PC-9 (cell line): ENCODE data around the gene MEAK7. TPM values are rescaled to one million over a fixed set of nuclear protein-coding genes. Genes with fewer than 3 reads are reported as not detected.

Experiments used
- BruUV-seq: library from RNA; stranded (reverse); fragments of 400-500 nt; replicated peaks from 2 replicates; lab custom pipeline; 2021; lab: Mats Ljungman, UMichigan
- CTCF ChIA-PET: fragments of 300-600 bp; sonication (Branson Sonifier 250); formaldehyde crosslinking; loops from one replicate; lab custom pipeline; 2022; ENCODE audit warnings: antibody characterized with exemption; lab: Charles Lee
- POLR2A ChIA-PET: fragments of 300-600 bp; sonication (Branson Sonifier 250); formaldehyde crosslinking; loops from one replicate; lab custom pipeline; 2022; ENCODE audit warnings: antibody characterized with exemption; ENCODE audit not compliant: unreplicated experiment; lab: Charles Lee
- DNase-seq, 2 experiments: peaks; one replicate each; pipeline versions ENCODE4 v3.0.0 to v3.0.0-alpha.2; 2015 to 2022; ENCODE audit warnings: mixed read lengths in 1 of 2
- H2AFZ ChIP-seq: fragments of 200-600 bp; sonication (generic); 2 replicates; pipeline ENCODE4 v1.8.1; 2017; ENCODE audit warnings: antibody characterized with exemption
- H3F3A ChIP-seq: fragments of 200-600 bp; sonication (generic); 2 replicates; pipeline ENCODE4 v1.8.1; 2017; ENCODE audit warnings: antibody characterized with exemption, mild to moderate bottlenecking, low read depth; ENCODE audit not compliant: insufficient read depth
- H3K27ac ChIP-seq: fragments of 200-600 bp; sonication (generic); 2 replicates; pipeline ENCODE4 v1.6.1; 2016; ENCODE audit warnings: mixed run types
- H3K27me3 ChIP-seq: fragments of 200-600 bp; sonication (generic); 2 replicates; pipeline ENCODE4 v1.6.1; 2016; ENCODE audit warnings: low read depth, mixed run types; ENCODE audit not compliant: insufficient read depth
- H3K36me3 ChIP-seq: fragments of 200-600 bp; sonication (generic); 2 replicates; pipeline ENCODE4 v1.6.1; 2016; ENCODE audit warnings: low read depth, mixed run types
- H3K4me1 ChIP-seq: fragments of 200-600 bp; sonication (generic); replicated peaks from 2 replicates; pipeline ENCODE4 v1.6.1; 2016; ENCODE audit warnings: mixed run types; ENCODE audit not compliant: insufficient read depth
- H3K4me2 ChIP-seq: fragments of 200-600 bp; sonication (generic); 2 replicates; pipeline ENCODE4 v1.6.1; 2017; ENCODE audit warnings: mixed run types
- H3K4me3 ChIP-seq: fragments of 200-600 bp; sonication (generic); 2 replicates; pipeline ENCODE4 v1.6.1; 2016; ENCODE audit warnings: mixed run types
- H3K79me2 ChIP-seq: fragments of 200-600 bp; sonication (generic); 2 replicates; pipeline ENCODE4 v1.6.1; 2017; ENCODE audit warnings: low read depth, mixed run types
- H3K9me2 ChIP-seq: fragments of 200-600 bp; sonication (generic); 2 replicates; pipeline ENCODE4 v1.8.1; 2017; ENCODE audit warnings: mild to moderate bottlenecking; ENCODE audit not compliant: insufficient read depth
- H3K9me3 ChIP-seq: fragments of 200-600 bp; sonication (generic); 2 replicates; pipeline ENCODE4 v1.8.1; 2016; ENCODE audit warnings: low read depth; ENCODE audit not compliant: insufficient read depth
- H4K20me1 ChIP-seq: fragments of 200-600 bp; sonication (generic); 2 replicates; pipeline ENCODE4 v1.8.1; 2017; ENCODE audit not compliant: insufficient read depth
- EZH2 ChIP-seq: fragments of 200-600 bp; sonication (generic); IDR thresholded peaks from 2 replicates; pipeline ENCODE4 v1.8.0; 2017; ENCODE audit warnings: antibody characterized with exemption, low read depth
- intact Hi-C: fragments of 100-400 bp; cut with micrococcal nuclease; formaldehyde crosslinking; loops from one replicate; pipeline ENCODE4 v1.10.0; 2022; ENCODE audit not compliant: unreplicated experiment
- total RNA-seq: library from RNA; stranded (reverse); gene quantifications from 2 replicates; pipeline ENCODE4 v1.2.3, GENCODE V29; 2021
- TF ChIP-seq, protein P1 (sequence below): fragments of 200-600 bp; sonication (generic); conservative IDR thresholded peaks from 2 replicates; pipeline ENCODE4 v1.6.1; 2017; ENCODE audit warnings: mixed run types, antibody characterized with exemption, mild to moderate bottlenecking, moderate library complexity

The MEAK7 gene
- total RNA-seq, 1 experiment from 2014 or later, result 73.4 TPM

GRCh38 chr16:84548508-84548907, 44.0 kb upstream of the MEAK7 start:
- POLR2A ChIA-PET, result no interaction called here
- no peak for DNase-seq
- H3K4me3 ChIP-seq, result no peak overlapping the region
- TF ChIP-seq, protein P1, sequence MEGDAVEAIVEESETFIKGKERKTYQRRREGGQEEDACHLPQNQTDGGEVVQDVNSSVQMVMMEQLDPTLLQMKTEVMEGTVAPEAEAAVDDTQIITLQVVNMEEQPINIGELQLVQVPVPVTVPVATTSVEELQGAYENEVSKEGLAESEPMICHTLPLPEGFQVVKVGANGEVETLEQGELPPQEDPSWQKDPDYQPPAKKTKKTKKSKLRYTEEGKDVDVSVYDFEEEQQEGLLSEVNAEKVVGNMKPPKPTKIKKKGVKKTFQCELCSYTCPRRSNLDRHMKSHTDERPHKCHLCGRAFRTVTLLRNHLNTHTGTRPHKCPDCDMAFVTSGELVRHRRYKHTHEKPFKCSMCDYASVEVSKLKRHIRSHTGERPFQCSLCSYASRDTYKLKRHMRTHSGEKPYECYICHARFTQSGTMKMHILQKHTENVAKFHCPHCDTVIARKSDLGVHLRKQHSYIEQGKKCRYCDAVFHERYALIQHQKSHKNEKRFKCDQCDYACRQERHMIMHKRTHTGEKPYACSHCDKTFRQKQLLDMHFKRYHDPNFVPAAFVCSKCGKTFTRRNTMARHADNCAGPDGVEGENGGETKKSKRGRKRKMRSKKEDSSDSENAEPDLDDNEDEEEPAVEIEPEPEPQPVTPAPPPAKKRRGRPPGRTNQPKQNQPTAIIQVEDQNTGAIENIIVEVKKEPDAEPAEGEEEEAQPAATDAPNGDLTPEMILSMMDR, result no peak
- no peak for TF ChIP-seq EZH2
- H3K4me1 ChIP-seq, result no peaks in the 10 kb centered on the region
- H3K27me3 ChIP-seq, result no peaks in the 10 kb centered on the region
- no peak overlapping the region for H3K27ac ChIP-seq
- intact Hi-C loops, result no loop called here
- no peaks in the 10 kb centered on the region for H3K9me2 ChIP-seq
- H3F3A ChIP-seq, result no peaks in the 10 kb centered on the region
- no peaks in the 10 kb centered on the region for H3K9me3 ChIP-seq
- no peak overlapping the region for H2AFZ ChIP-seq
- no peaks in the 10 kb centered on the region for H3K36me3 ChIP-seq
- no peak overlapping the region for H3K4me2 ChIP-seq
- no peaks in the 10 kb centered on the region for H3K79me2 ChIP-seq
- no peaks in the 10 kb centered on the region for H4K20me1 ChIP-seq
- BruUV-seq, result no TSS peak
- CTCF ChIA-PET, result no interaction called here

DNA sequence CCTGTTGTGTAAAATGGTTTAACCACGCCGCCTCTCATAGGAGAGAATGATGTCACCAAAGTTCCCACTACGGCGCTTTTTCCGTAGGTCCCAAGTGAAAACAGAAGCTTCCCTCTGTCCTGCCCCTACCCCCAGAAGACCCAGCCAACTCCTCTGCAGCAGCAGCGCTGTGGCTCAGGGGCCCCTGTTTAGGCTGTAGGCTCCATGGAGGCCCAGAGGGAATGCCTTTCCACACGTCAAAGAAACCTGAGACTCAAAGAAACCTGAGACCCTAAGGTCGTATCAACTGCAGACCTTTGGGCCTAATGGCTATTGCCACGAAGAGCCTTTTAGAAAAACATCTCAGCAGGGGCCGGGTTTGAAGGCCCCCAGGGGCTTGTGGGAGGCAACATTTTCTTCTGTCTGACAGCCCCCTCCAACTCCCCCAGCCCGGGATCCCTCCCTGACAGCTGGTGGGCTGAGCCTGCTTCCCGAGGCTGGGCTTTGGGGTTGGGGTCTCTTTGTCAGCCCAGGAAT, 43.1 kb upstream of the MEAK7 start:
- H4K20me1 ChIP-seq, result no peaks in the 10 kb centered on the region
- CTCF ChIA-PET, result no interaction called here
- TF ChIP-seq, protein P1, result no peak
- no peak for TF ChIP-seq EZH2

GRCh38 chr16:84546669-84547545, 42.4 kb upstream of the MEAK7 start:
- Histone ChIP-seq H3F3A (no peaks in the 10 kb centered on the region), H3K4me1 (no peaks in the 10 kb centered on the region), H3K27ac (no peak overlapping the region), H3K36me3 (no peaks in the 10 kb centered on the region), H4K20me1 (no peaks in the 10 kb centered on the region), H3K4me3 (no peak overlapping the region), H3K79me2 (no peaks in the 10 kb centered on the region), H2AFZ (no peak overlapping the region), H3K4me2 (no peak overlapping the region), H3K9me2 (no peaks in the 10 kb centered on the region), H3K27me3 (no peaks in the 10 kb centered on the region), H3K9me3 (no peaks in the 10 kb centered on the region)
- no peak for TF ChIP-seq EZH2
- TF ChIP-seq, protein P1, result no peak
- DNase-seq, result no peak
- no TSS peak for BruUV-seq
- CTCF ChIA-PET, result no interaction called here
- intact Hi-C loops, result no loop called here
- POLR2A ChIA-PET, result no interaction called here

More for the DNA sequence above, 43.1 kb upstream of the MEAK7 start:
- Histone ChIP-seq H3K4me1 (no peaks in the 10 kb centered on the region), H3K27ac (no peak overlapping the region), H3K27me3 (no peaks in the 10 kb centered on the region), H3K9me2 (no peaks in the 10 kb centered on the region), H2AFZ (no peak overlapping the region), H3K4me2 (no peak overlapping the region), H3K36me3 (no peaks in the 10 kb centered on the region), H3K9me3 (no peaks in the 10 kb centered on the region), H3F3A (no peaks in the 10 kb centered on the region), H3K79me2 (no peaks in the 10 kb centered on the region), H3K4me3 (no peak overlapping the region)
- POLR2A ChIA-PET, result no interaction called here
- BruUV-seq, result no TSS peak
- intact Hi-C loops, result no loop called here
- DNase-seq, result no peak
